Activated CD4-positive, alpha-beta T cell treated with anti-CD3 and anti-CD28 coated beads, Interleukin-2, amount 50 U/mL, for 48 hours (primary cell): ENCODE results near the gene CTU1.

Experiments used
- DNase-seq, 2 experiments: peaks; one replicate each; pipeline ENCODE4 v3.0.0-alpha.2; 2020

Gene CTU1

DNA sequence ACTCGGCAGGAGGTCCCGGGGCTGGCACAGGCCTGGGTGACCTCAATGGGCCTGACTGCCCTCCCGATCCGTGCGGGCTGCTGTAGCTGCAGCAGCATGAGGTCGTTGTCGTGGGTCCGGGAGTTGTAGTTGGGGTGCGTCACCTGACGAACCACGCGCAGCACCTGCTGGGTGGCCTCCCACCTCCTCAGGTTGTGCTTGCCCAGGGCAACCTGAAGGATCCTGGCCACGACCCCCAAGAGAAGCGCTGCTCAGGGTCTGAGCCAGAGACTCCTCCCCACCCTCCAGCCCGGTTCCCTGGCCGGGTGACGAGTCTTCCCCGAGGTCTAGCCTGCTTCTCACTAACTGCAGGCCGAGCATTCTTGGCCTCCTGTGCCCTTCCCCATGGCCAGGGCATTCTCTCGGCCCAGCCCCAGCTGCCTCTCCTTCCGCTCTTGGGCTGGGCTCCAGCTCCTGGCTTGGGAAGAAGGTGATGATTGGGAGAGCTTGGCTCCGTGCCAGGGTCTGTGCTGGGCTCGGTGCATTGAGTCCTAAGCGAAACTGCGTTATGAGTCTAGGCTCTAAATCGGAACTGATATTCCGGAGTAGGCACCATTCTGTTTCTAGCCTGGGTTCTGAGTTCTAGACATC, 28.6 kb downstream of the CTU1 start:
- no peak for DNase-seq

DNA sequence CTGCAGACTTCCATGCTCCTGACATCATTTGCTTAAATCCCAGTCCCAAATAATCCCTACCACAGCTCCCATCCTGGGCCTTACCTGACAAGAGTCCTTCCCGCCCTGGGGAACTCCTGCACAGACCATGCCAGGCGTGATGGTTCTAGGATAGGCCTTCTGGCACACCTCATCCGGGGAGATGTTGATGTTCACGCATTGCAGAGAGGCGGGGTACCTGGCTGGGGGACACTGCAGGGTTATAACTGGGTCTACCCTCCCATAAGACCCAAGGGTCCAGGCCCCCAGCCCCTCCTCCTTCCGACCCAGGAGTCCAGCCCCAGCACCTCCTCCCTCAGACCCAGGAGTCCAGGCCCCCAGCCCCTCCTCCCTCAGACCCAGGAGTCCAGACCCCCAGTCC, 29.5 kb downstream of the CTU1 start:
- DNase-seq = no peak

DNA sequence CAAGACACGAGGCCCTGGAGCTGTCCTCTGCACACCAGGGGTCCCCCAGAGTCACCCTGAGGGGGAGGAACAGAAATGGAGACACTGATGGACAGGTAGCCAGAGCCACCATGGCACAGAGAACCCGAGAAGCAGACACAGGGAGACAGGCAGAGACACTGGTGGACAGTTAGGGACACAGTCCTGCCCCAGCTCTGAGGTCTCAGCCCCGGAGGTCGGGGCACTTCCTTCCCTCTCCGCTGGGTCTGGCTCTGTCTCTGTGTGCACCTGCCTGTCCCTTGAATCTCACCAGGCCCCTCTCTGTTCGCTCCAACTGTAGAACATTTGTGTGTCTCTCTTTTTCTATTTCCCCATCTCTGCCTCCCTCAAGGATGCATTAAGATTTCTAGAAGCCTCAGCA, 30.1 kb downstream of the CTU1 start:
- DNase-seq = no peak

DNA sequence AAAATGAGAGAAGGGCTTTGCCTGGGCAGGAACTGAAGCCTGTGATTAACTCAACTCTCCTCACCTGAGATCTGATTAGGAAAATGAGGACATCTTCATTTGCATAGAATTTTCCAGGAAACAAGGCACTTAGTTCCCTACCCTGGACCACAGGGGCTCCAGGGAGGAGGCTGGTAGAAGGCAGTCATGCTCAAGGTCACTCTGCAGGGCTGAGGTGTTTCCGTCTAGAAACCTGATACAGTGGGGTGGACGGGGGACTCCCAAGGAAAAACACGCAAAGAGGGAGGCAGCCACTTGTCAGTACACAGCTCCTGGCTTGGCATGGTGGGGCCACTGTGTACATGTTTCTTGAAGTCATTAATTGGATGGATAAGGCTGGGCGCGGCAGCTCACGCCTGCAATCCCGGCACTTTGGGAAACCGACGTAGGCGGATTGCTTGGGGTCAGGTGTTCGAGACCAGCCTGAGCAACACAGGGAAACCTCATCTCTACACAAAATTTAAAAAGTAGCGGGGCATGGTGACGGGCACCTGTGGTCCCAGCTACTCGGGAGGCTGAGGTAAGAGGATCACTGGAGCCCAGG, 31.5 kb downstream of the CTU1 start:
- no peak for DNase-seq

DNA sequence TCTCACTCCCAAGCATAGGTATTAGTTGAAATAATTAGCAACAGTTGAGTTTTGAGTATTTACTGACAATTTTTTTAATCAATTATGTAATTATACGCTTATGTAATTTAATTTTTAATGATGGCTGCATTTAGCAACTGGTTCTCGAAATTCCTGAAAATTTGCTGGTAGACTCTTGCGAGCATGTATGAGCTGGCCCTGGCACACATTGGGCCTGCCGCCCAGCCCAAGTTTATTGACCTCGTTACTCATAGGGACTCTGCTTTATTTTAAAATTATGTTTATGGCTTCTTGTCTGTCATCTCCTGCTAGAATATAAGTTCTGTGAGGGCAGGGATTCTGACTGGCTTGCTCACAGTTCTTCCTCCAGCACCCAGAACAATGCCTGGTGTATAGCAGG, 32.2 kb downstream of the CTU1 start:
- DNase-seq = no peak

DNA sequence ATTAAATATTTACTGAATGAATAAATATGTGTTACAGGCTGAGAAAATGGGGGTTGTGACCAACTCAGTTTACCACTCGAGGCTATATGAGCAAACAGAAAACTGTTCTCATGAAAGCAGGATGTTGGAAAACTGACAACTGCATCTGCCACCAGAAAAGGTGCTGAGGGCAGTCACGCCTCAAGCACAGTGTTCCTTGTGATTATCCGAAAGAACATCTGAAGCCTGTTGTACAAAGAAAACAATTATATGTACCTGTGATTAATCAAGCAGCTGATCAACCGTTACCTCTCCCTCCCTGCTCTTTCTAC, 37.2 kb downstream of the CTU1 start:
- DNase-seq = no peak

DNA sequence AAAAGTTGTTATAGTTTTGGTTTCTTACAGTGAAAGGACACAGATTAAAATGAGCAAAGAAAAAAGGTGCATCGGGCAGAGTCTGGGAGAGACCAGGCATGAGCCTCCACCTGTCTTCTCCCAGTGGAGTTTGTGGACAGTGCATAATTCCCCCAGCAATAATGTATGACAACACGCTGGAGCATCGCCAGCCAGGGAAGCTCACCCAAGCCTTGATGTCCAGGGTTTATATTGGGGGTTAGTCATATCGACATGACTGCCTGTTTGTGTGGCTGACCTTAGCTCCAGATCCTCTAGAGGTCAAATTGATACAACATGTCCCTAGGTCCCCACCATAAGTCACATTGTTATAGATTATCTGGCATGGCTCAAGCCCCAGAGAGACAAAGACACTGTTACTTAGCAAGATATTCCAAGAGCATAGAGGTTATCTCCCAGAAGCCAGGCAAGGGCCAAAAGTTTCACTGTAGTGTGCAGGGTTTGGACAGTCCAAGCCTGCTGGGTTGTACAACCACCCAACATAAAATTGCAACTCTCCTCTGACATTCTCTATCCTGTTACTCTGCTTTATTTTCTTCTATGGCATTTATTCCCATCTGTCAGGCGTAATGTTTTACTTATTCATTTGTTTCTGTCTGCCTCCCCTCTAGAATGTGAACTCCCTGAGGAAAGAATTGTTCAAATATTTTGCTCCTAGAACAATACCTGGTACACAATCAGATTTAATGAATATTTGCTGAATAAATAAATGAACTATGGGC, 37.7 kb downstream of the CTU1 start:
- no peak for DNase-seq

DNA sequence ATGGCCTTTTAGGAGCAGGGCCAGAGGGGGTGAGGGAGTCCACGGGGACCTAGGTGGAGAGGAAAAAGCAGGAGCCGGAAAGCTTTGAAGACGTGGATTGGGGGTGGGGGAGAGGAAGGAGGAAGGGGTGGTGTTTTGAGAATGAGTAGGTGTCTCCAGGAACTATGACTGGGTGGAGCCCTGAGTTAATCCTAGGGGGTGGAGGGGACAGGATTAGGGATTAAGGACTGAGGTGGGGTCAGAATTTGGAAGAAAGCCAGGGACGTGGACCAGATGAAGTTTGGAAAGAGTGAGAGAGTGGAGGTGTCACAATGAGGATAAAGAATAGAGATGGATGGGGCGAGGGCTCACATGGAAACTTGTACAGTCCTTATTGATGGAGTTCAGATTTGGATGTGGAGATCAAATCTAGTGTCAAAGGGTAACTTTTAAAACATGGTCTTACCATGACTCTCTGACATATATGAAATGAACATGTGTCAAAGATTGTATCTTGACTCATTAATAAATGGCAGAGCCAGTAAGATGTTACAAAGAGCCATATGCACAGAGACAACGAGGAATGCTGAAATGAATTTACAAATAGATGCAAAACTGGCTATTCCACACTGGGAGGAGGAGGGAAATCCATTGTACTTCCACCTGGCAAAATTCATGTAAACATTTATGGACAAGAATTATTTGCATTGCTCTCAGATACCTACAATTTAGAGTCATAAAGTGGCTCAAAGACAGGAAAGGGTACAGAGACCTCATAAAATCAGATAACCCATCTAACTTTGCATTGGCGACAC, 41.6 kb downstream of the CTU1 start:
- no peak for DNase-seq

DNA sequence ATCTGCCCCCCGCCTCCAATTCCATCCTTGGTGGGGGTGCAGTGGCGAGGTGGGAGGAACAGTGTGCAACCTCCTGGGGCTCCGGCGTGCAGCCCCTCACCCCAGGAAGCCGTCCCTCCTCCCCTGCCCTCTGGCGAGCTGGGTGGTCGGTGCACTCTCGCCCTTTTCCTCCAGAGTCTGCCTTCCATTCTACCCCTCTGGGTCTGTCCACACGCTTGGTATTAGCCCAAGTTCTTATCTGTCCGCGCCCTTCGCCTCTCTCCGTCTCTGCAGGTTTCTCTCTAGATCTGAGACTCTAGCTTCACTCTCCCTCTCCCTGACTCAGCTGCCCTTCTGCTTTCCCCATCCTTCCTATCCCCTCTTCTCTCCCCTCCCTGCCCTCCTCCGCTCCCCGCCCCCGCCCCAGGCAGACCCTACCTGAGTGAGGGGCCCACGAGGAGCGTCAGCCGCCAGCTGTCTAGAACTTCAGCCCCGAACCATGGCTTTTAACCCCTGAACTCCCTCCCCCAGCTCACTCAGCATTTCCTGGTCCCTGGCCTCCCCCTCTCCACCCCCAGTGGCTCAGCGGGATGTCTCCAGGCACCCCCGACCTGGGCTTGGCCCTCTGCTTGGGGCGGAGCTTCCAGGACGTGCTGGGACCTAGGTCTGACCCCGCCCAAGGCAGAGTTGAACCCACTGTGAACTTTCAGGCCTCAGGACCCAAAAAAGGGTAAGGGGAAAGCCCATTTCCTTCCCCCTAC, 42.8 kb downstream of the CTU1 start:
- no peak for DNase-seq

DNA sequence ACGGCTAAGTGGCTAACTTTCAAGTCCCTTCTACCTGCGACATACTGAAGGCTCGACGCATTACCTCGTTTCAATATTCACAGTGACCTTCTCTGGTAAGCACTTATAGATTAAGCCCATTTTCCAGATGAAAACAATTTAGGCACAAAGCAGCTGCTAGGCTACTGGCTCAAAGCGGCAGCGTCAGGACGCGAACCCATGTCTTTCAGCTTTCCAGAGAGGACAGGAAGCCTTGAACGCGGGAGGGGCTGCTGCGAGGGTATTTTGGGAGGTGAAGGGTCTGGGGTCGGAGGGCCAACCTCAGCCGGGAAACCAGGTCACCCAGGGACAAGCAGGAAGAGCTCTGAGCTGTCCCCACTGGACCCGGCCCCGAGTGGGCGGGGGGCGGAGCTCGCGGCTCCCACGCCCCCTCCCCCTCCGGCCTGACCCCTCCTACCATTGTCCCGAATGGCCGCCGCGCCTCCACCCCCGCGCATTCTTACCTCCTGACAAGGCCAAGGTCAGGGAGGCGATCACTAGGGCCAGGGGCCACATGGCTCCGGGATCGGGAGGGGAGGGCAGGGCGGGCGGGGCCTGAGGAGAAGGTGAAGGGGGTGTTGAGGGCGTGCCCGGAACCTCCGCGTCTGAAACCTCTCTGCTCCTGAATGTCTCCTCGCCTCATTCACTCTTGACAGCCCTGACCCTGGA, 43.5 kb downstream of the CTU1 start, which contains the start of gene KLK13:
KLK13 (minus strand) TSS at position 559 of the 687 bp plus-strand sequence; CDS start at position 534, 25 bp downstream.
- no peak for DNase-seq

DNA sequence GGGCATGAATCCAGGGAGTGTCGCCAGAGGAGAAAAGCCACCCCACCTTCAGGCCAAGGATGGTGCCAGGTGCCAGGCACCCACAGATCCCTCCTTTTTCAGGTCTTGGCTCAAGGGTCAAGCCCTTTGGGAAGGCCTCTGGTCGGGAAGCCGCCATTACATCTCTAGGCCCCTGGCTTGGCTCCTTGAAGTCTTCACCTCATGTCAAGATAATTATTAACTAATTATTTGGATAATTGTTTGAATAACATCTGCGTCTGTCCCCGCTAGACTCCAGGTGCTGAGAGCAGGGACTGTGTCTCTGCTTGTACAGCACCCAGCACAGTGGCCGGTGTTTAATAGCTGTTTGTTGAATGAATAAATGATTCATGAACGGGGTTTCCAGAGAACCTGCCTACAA, 44.5 kb downstream of the CTU1 start:
- no peak for DNase-seq

DNA sequence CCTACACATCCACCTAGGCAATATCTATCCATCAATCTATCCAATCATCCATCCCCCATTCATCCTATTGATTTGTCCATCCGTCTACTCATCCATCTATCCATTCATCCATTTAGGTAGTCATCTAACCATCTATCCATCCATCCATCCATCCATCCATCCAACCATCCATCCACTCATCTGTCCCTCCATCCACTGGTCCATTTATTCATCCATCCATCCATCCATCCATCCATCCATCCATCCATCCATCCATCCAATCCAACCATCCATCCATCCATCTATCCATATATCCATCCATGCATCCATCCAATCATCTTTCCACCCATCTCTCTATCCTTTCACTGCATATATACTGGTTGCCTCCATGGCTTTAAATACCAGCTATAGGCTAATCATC, 47.2 kb downstream of the CTU1 start:
- DNase-seq = no peak

DNA sequence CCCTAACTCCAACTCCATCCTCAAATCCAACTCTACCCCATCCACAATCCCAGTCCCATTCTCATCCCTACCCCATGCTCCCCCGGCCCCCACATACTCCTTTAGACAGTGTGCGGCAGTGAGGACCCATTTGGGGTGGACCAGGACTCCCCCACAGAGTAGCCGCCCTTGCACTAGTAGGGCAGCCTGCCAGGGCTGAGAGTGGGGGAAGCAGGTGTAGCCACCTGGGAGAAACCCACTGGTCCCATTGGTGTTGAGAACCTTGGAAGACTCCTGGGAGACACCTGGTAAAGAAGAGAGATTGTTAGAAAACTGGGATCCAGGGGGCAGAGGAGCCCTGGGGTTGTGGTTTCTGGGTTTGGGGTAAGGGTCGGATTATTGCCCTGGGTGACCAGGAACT, 47.9 kb downstream of the CTU1 start:
- no peak for DNase-seq

DNA sequence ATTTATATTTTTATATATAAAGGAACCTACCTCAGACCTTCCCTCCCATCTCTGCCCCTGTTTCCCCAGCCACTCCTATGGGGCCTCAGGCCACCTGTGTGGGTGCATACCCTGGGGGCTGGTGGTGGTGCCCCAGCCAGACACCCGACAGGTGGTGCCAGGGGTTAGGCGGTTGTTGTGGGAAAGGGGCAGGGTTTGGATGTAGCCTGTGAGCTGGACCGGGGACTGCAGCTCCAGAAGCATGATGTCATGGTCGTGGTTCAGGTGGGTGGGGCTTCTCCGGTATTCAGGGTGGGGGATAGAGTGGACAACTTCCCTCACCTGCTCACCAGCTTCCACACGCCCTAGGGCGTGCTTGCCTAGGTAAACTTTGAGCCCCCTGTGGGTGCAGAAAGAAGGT, 48.5 kb downstream of the CTU1 start:
- no peak for DNase-seq

DNA sequence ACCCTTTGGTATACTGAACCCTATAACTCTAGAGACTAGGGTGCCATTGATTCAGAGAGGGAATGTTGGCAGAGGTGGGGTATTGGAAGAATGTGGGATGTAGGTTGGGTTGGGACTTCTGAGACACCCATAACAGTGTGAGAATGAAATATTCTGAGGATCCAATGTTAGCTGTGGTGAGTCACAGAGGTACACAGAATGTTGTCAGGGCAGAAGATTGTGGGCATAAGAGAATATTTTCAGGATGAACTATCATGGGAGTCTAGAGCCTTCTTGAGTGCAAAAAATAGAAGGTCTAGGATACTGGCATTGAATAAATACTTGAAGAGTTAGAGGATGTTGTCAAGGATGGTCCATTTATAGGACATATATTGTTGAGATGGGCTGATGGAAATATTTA, 52.3 kb downstream of the CTU1 start:
- no peak for DNase-seq
